GM12878 (cell line): ENCODE data around the gene WNK1. TPM values are rescaled to one million over a fixed set of nuclear protein-coding genes. Genes with fewer than 3 reads are reported as not detected.

Source experiments
- ATAC-seq: fragments of 200-7000 bp; cut with Tn5 transposase; 3 replicates; pipeline ENCODE4 v1.9.1; 2020; ENCODE audit warnings: mild to moderate bottlenecking, moderate library complexity
- BruUV-seq: library from RNA; stranded (reverse); fragments of 400-500 nt; replicated peaks from 2 replicates; lab custom pipeline; 2021; lab: Mats Ljungman, UMichigan
- CTCF ChIA-PET: fragments of 300-600 bp; sonication (Branson Sonifier 250); formaldehyde crosslinking; extraction: SDS; loops from one replicate; lab custom pipeline; 2021; ENCODE audit warnings: inconsistent platforms; lab: Yijun Ruan, JAX
- POLR2A ChIA-PET: fragments of 350-600 bp; formaldehyde crosslinking; extraction: SDS; loops from one replicate; lab custom pipeline; 2021; ENCODE audit warnings: inconsistent platforms; lab: Charles Lee
- RAD21 ChIA-PET: fragments of 300-600 bp; sonication (Branson Sonifier 250); formaldehyde crosslinking; loops from one replicate; lab custom pipeline; 2023; ENCODE audit warnings: antibody characterized with exemption; ENCODE audit not compliant: unreplicated experiment; lab: Charles Lee
- SMC1A ChIA-PET: fragments of 300-600 bp; sonication (Branson Sonifier 250); formaldehyde crosslinking; loops from one replicate; lab custom pipeline; 2023; ENCODE audit not compliant: unreplicated experiment, uncharacterized antibody; lab: Charles Lee
- DNase-seq: peaks from one replicate; pipeline ENCODE4 v3.0.0-alpha.2; 2011; ENCODE audit warnings: low read depth, low spot score
- FAIRE-seq: peaks from 3 replicates; lab custom pipeline; 2011; peaks lifted over from hg19 to GRCh38; lab: Jason Lieb, UNC
- H2AFZ ChIP-seq: 2 replicates; pipeline ENCODE4 v1.6.0; 2011; ENCODE audit warnings: low read depth, low read length, control low read depth; ENCODE audit not compliant: control insufficient read depth
- H3K27ac ChIP-seq: 2 replicates; pipeline ENCODE4 v1.5.1; 2011; ENCODE audit warnings: control low read depth; ENCODE audit not compliant: control insufficient read depth, insufficient read depth
- H3K27me3 ChIP-seq, 2 experiments: replicated peaks in 1 of 2; 2 replicates each; pipeline versions ENCODE4 v1.6.0 to v1.6.1; 2011; ENCODE audit warnings: low read length in 1 of 2; ENCODE audit not compliant: control insufficient read depth in 2 of 2, insufficient read depth in 2 of 2
- H3K36me3 ChIP-seq, 2 experiments: 2 replicates each; pipeline ENCODE4 v1.5.1; 2011; ENCODE audit warnings: low read length in 1 of 2; ENCODE audit not compliant: control insufficient read depth in 2 of 2, insufficient read depth in 2 of 2
- H3K4me1 ChIP-seq: 2 replicates; pipeline ENCODE4 v1.6.1; 2011; ENCODE audit warnings: mild to moderate bottlenecking, low read length, moderate library complexity, mixed read lengths; ENCODE audit not compliant: control insufficient read depth, insufficient read depth
- H3K4me2 ChIP-seq: 2 replicates; pipeline ENCODE4 v1.6.0; 2011; ENCODE audit warnings: control low read depth; ENCODE audit not compliant: control insufficient read depth, insufficient read depth
- H3K4me3 ChIP-seq: fragments of 200-600 bp; sonication (generic); 2 replicates; pipeline ENCODE4 v1.5.1; 2016
- H3K79me2 ChIP-seq: 2 replicates; pipeline ENCODE4 v1.6.0; 2011; ENCODE audit warnings: low read length; ENCODE audit not compliant: control insufficient read depth, insufficient read depth
- H3K9ac ChIP-seq: 2 replicates; pipeline ENCODE4 v1.8.0; 2011; ENCODE audit warnings: low read length, control low read depth, mixed read lengths; ENCODE audit not compliant: control insufficient read depth, insufficient read depth
- H3K9me3 ChIP-seq: replicated peaks from 3 replicates; pipeline ENCODE4 v1.5.1; 2011; ENCODE audit warnings: mild to moderate bottlenecking, low read length; ENCODE audit not compliant: control insufficient read depth, insufficient read depth
- H4K20me1 ChIP-seq: 2 replicates; pipeline ENCODE4 v1.6.0; 2011; ENCODE audit not compliant: control insufficient read depth, insufficient read depth
- BCL11A ChIP-seq: IDR thresholded peaks from 2 replicates; pipeline ENCODE4 v1.6.1; 2011; ENCODE audit warnings: low read depth, low read length
- MAX ChIP-seq: IDR thresholded peaks from 2 replicates; pipeline ENCODE4 v1.6.1; 2012; ENCODE audit warnings: low read depth, low read length, improper control_type of control experiment
- NBN ChIP-seq: fragments of 450-650 bp; IDR thresholded peaks from 2 replicates; pipeline ENCODE4 v1.6.1; 2016
- POLR2A ChIP-seq: IDR thresholded peaks from 2 replicates; pipeline ENCODE4 v1.6.1; 2011; ENCODE audit warnings: low read depth, mild to moderate bottlenecking, low read length
- TARDBP ChIP-seq: IDR thresholded peaks from 2 replicates; pipeline ENCODE4 v1.6.1; 2016; ENCODE audit warnings: borderline replicate concordance
- WRNIP1 ChIP-seq: IDR thresholded peaks from 2 replicates; pipeline ENCODE4 v1.6.1; 2011; ENCODE audit warnings: low read depth, low read length, improper control_type of control experiment, borderline replicate concordance
- ZNF207 ChIP-seq: fragments of 450-650 bp; IDR thresholded peaks from 2 replicates; pipeline ENCODE4 v1.6.1; 2014; ENCODE audit warnings: antibody characterized with exemption, mild to moderate bottlenecking, borderline replicate concordance
- ZNF384 ChIP-seq: IDR thresholded peaks from 2 replicates; pipeline ENCODE4 v1.6.1; 2012; ENCODE audit warnings: low read depth, mild to moderate bottlenecking, low read length, improper control_type of control experiment, borderline replicate concordance
- WGBS: methylation state at CpG from one replicate; pipeline ENCODE4 v1.1.6; 2016; ENCODE audit warnings: low lambda C conversion rate; ENCODE audit not compliant: insufficient replicate concordance, insufficient coverage; ENCODE audit errors: missing lambda C conversion rate; 5-methylcytosine and 5-hydroxymethylcytosine counted together
- in situ Hi-C: fragments of 300-500 bp; cut with MboI; formaldehyde crosslinking; loops from 9 replicates; pipeline ENCODE4 v1.14.3; 2018; ENCODE audit warnings: mixed read lengths
- intact Hi-C: fragments of 100-400 bp; cut with micrococcal nuclease; formaldehyde crosslinking; loops from one replicate; pipeline ENCODE4 v1.14.2; 2022; ENCODE audit not compliant: unreplicated experiment
- polyA plus RNA-seq, 11 experiments: library from polyadenylated mRNA; depleted of rRNA in 4 of 11; unstranded in 6 of 11; stranded (reverse) in 5 of 11; fragments of >200 nt; fragmentation: Nextera tagmentation in 4 of 11; fragmentation: Illumina TruSeq in 1 of 11; extraction: Ambion mirVana in 4 of 11; extraction: Trizol in 1 of 11; gene quantifications; 1 replicate in 1 of 11; 2 replicates in 10 of 11; pipeline versions ENCODE4 v1.2.1 to v1.2.3, GENCODE V29; 2011 to 2016; ENCODE audit warnings: inconsistent platforms in 2 of 11, missing spikeins in 2 of 11, low read depth in 1 of 11
- total RNA-seq, 4 experiments: library from RNA; depleted of rRNA in 3 of 4; stranded (reverse); fragments of >200 nt in 3 of 4; fragmentation: Illumina TruSeq in 1 of 4; extraction: Trizol in 1 of 4; gene quantifications; 2 replicates each; pipeline versions ENCODE4 v1.2.1 to v1.2.3, GENCODE V29; 2013 to 2021
- TF ChIP-seq, protein P1 (sequence below): fragments of 450-650 bp; IDR thresholded peaks from 2 replicates; pipeline ENCODE4 v1.6.1; 2018; ENCODE audit warnings: mild to moderate bottlenecking, low read depth, moderate library complexity; ENCODE audit not compliant: partially characterized antibody

The WNK1 gene
- total and polyA plus RNA-seq, 10 of the 15 experiments (the other 5 are each of a cell fraction or from before 2014, with no cell fraction given) = 9.6 to 151 (median 86.6) TPM

DNA sequence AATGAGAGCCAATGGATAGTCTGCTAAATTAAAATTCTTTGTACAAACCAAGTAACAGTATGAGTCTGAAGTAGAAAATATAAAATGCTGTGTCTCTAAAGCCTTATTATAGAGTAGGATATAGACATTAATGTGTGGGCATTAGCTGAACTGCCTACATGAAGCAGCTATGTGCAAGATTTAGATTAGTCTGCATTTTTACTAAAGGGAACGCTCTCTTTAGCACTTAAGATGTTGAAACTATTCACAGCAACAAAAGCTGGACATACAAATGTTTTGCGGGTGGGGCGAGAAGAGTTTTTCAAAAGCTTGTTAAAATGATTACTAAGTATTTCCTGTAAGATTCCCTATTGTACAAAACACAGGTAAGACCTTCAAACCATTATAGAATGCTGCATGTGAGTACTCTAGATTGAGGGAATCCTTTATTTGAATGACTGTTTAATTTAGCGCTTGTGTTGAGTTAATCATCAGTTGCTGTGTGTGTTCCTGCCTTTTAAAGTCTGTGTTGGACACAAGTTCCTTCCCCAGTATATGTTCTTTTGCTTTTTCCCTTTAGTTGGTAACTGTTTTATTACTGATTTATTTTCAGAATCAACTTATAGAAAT, 110.0 kb downstream of the WNK1 start:
- FAIRE-seq = peak; percentile 56
- CTCF ChIA-PET = interaction anchor here (0.6 to 3.7 kb wide), 8 partner anchors 10 to 286 kb away, joined by 3 to 15 read pairs (median 5); no protein-coding TSS in a partner anchor
- in situ Hi-C loops = no loop called here

More for the DNA sequence above, 110.0 kb downstream of the WNK1 start:
- no TSS peak for BruUV-seq
- no peaks in the 10 kb centered on the region for H3K79me2 ChIP-seq
- H3K9ac ChIP-seq = no peak overlapping the region
- no peak overlapping the region for H2AFZ ChIP-seq
- intact Hi-C loops = no loop called here
- no peaks in the 10 kb centered on the region for H3K9me3 ChIP-seq
- no peak overlapping the region for H3K4me2 ChIP-seq
- WGBS = 97% methylated on average over 4 of the region's 4 CpGs
- SMC1A ChIA-PET = interaction anchor here (0.8 to 1.9 kb wide), 6 partner anchors 12 to 256 kb away, joined by 3 to 4 read pairs (median 4); no protein-coding TSS in a partner anchor
- peaks cover 9 to 44% of the 10 kb centered on the region in 2 experiments for H3K36me3 ChIP-seq
- POLR2A ChIA-PET = interaction anchor here (1.0 kb wide), 1 partner anchor 10 kb away, joined by 3 read pairs; no protein-coding TSS in a partner anchor
- DNase-seq = no peak
- no peaks in the 10 kb centered on the region for H3K27me3 ChIP-seq
- TF ChIP-seq WRNIP1 (no peak), BCL11A (no peak), ZNF384 (no peak), MAX (no peak), NBN (no peak), ZNF207 (no peak), TARDBP (no peak), POLR2A (no peak)
- TF ChIP-seq, protein P1, sequence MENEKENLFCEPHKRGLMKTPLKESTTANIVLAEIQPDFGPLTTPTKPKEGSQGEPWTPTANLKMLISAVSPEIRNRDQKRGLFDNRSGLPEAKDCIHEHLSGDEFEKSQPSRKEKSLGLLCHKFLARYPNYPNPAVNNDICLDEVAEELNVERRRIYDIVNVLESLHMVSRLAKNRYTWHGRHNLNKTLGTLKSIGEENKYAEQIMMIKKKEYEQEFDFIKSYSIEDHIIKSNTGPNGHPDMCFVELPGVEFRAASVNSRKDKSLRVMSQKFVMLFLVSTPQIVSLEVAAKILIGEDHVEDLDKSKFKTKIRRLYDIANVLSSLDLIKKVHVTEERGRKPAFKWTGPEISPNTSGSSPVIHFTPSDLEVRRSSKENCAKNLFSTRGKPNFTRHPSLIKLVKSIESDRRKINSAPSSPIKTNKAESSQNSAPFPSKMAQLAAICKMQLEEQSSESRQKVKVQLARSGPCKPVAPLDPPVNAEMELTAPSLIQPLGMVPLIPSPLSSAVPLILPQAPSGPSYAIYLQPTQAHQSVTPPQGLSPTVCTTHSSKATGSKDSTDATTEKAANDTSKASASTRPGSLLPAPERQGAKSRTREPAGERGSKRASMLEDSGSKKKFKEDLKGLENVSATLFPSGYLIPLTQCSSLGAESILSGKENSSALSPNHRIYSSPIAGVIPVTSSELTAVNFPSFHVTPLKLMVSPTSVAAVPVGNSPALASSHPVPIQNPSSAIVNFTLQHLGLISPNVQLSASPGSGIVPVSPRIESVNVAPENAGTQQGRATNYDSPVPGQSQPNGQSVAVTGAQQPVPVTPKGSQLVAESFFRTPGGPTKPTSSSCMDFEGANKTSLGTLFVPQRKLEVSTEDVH = no peak
- TF ChIP-seq, all 136 proteins: peak for 0
- RAD21 ChIA-PET = no interaction called here
- no peak overlapping the region for H3K4me3 ChIP-seq
- ATAC-seq = no peak
- 0 out of 2 replicates have a peak, but pooled peaks cover 2% of the 10 kb centered on the region for H3K4me1 ChIP-seq
- H3K27ac ChIP-seq = no peak overlapping the region
- H4K20me1 ChIP-seq = no peaks in the 10 kb centered on the region
